IPS-20b (cell line): ENCODE measurements around the gene B3GNT9.

Experiments
- H3K27ac ChIP-seq: one replicate; pipeline ENCODE4 v1.5.1; 2013; ENCODE audit warnings: low read length
- H3K27me3 ChIP-seq: 2 replicates; pipeline ENCODE4 v1.6.1; 2013; ENCODE audit warnings: mild to moderate bottlenecking, low read length, inconsistent platforms; ENCODE audit not compliant: insufficient read depth
- H3K36me3 ChIP-seq: 2 replicates; pipeline ENCODE4 v1.6.1; 2013; ENCODE audit warnings: low read depth, mild to moderate bottlenecking, inconsistent platforms, low read length, moderate library complexity; ENCODE audit not compliant: insufficient read depth
- H3K4me1 ChIP-seq: 2 replicates; pipeline ENCODE4 v1.6.1; 2013; ENCODE audit warnings: mild to moderate bottlenecking, control low read depth, inconsistent platforms, low read length, moderate library complexity; ENCODE audit not compliant: insufficient read depth
- H3K4me3 ChIP-seq: 2 replicates; pipeline ENCODE4 v1.5.1; 2013; ENCODE audit warnings: mild to moderate bottlenecking, low read length, inconsistent platforms
- H3K9ac ChIP-seq: 2 replicates; pipeline ENCODE4 v1.6.1; 2013; ENCODE audit warnings: low read depth, mild to moderate bottlenecking, inconsistent platforms, low read length, moderate library complexity
- H3K9me3 ChIP-seq: 2 replicates; pipeline ENCODE4 v1.6.1; 2013; ENCODE audit warnings: mild to moderate bottlenecking, low read depth, low read length, inconsistent platforms; ENCODE audit not compliant: insufficient read depth

Gene B3GNT9

GRCh38 chr16:67155295-67156142 is 4.7 kb upstream of the B3GNT9 start:
- H3K27me3 ChIP-seq, result peaks cover 100% of the 10 kb centered on the region
- no peak overlapping the region for H3K27ac ChIP-seq
- no peaks in the 10 kb centered on the region for H3K36me3 ChIP-seq
- H3K4me1 ChIP-seq, result peaks cover 4% of the 10 kb centered on the region; the same call in 1 of the 2 replicates
- no peak overlapping the region for H3K9ac ChIP-seq
- H3K9me3 ChIP-seq, result no peaks in the 10 kb centered on the region
- peak overlapping the region; percentile 52; the same call in 1 of the 2 replicates for H3K4me3 ChIP-seq

- Histone ChIP-seq H3K9ac (no peak overlapping the region), H3K4me1 (peaks cover 4% of the 10 kb centered on the region; the same call in 1 of the 2 replicates), H3K4me3 (peak overlapping the region; percentile 52; the same call in 1 of the 2 replicates), H3K36me3 (no peaks in the 10 kb centered on the region), H3K27me3 (peaks cover 100% of the 10 kb centered on the region), H3K27ac (no peak overlapping the region), H3K9me3 (no peaks in the 10 kb centered on the region)
These were observed 3.9 kb upstream of the B3GNT9 start for GRCh38 chr16:67154578-67155294.

- Histone ChIP-seq H3K4me1 (peaks cover 4% of the 10 kb centered on the region; the same call in 1 of the 2 replicates), H3K9me3 (no peaks in the 10 kb centered on the region), H3K4me3 (peak overlapping the region; percentile 79), H3K9ac (peak overlapping the region; percentile 65; the same call in 1 of the 2 replicates), H3K27me3 (peaks cover 79% of the 10 kb centered on the region), H3K27ac (no peak overlapping the region), H3K36me3 (peaks cover 21% of the 10 kb centered on the region; the same call in 1 of the 2 replicates)
These were observed 766 bp upstream of the B3GNT9 start for GRCh38 chr16:67151431-67152097.

- Histone ChIP-seq H3K9ac (peak overlapping the region; percentile 65; the same call in 1 of the 2 replicates), H3K27me3 (peaks cover 66% of the 10 kb centered on the region), H3K36me3 (peaks cover 35% of the 10 kb centered on the region), H3K4me3 (peak overlapping the region; percentile 79), H3K9me3 (no peaks in the 10 kb centered on the region), H3K27ac (no peak overlapping the region), H3K4me1 (peaks cover 4% of the 10 kb centered on the region; the same call in 1 of the 2 replicates)
These were observed 558 bp downstream of the B3GNT9 start for GRCh38 chr16:67150047-67150832.

- no peak overlapping the region for H3K27ac ChIP-seq
- H3K4me1 ChIP-seq, result peaks cover 4% of the 10 kb centered on the region; the same call in 1 of the 2 replicates
- no peaks in the 10 kb centered on the region for H3K9me3 ChIP-seq
- peak overlapping the region; percentile 79; the same call in 1 of the 2 replicates for H3K4me3 ChIP-seq
- H3K27me3 ChIP-seq, result peaks cover 58% of the 10 kb centered on the region
- H3K36me3 ChIP-seq, result peaks cover 42% of the 10 kb centered on the region
- H3K9ac ChIP-seq, result no peak overlapping the region
These were observed 1.3 kb downstream of the B3GNT9 start for GRCh38 chr16:67149276-67150046.

GRCh38 chr16:67148656-67149275 is 2.0 kb downstream of the B3GNT9 start:
- Histone ChIP-seq H3K36me3 (peaks cover 49% of the 10 kb centered on the region), H3K9ac (no peak overlapping the region), H3K27ac (no peak overlapping the region), H3K9me3 (no peaks in the 10 kb centered on the region), H3K4me1 (peaks cover 4% of the 10 kb centered on the region; the same call in 1 of the 2 replicates), H3K4me3 (no peak overlapping the region), H3K27me3 (peaks cover 51% of the 10 kb centered on the region)

GRCh38 chr16:67148221-67148620 is 2.6 kb downstream of the B3GNT9 start:
- Histone ChIP-seq H3K36me3 (peaks cover 53% of the 10 kb centered on the region), H3K4me1 (peaks cover 4% of the 10 kb centered on the region; the same call in 1 of the 2 replicates), H3K9me3 (no peaks in the 10 kb centered on the region), H3K4me3 (no peak overlapping the region), H3K9ac (no peak overlapping the region), H3K27me3 (peaks cover 45% of the 10 kb centered on the region), H3K27ac (no peak overlapping the region)

- Histone ChIP-seq H3K27me3 (peaks cover 39% of the 10 kb centered on the region), H3K27ac (no peak overlapping the region), H3K4me1 (peaks cover 4% of the 10 kb centered on the region; the same call in 1 of the 2 replicates), H3K9me3 (no peaks in the 10 kb centered on the region), H3K36me3 (peaks cover 59% of the 10 kb centered on the region), H3K9ac (no peak overlapping the region), H3K4me3 (no peak overlapping the region)
These were observed 3.2 kb downstream of the B3GNT9 start for GRCh38 chr16:67147437-67148140.

- H3K9me3 ChIP-seq, result no peaks in the 10 kb centered on the region
- peaks cover 4% of the 10 kb centered on the region; the same call in 1 of the 2 replicates for H3K4me1 ChIP-seq
- H3K27ac ChIP-seq, result no peak overlapping the region
- peaks cover 66% of the 10 kb centered on the region for H3K36me3 ChIP-seq
- H3K27me3 ChIP-seq, result peaks cover 31% of the 10 kb centered on the region
- no peak overlapping the region for H3K9ac ChIP-seq
- no peak overlapping the region for H3K4me3 ChIP-seq
These were observed 4.1 kb downstream of the B3GNT9 start for GRCh38 chr16:67146523-67147357.
